ENCODE results near the gene CAMKK1.

Gene CAMKK1

DNA sequence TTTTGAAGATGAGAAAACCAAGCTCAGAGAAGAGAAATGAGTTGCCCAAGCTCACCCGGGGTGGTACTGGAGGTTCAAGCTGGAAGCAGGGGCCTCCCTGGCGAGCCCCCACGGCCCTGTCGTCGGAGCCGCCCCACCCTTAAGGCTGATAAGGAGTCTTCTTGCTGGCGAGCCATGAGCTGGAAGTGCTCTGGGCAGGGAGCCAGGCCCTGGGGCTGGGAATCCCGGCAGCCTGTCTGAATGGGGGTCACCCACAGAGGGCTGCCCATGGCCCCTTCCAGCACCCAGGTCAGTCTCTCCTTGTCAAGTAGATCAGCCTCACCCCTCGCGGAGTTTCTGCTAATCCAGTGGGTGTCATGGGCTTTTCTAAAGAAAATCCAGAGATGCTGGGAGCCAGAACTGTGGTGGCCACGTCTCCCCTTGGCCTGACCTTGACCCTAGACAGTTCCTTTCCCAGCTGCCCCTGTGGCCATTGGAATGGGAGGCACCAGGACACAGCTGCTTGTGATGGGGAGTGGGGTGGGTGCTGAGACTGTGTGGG, 24.6 kb upstream of the CAMKK1 start:
- DNase-seq = no peak

DNA sequence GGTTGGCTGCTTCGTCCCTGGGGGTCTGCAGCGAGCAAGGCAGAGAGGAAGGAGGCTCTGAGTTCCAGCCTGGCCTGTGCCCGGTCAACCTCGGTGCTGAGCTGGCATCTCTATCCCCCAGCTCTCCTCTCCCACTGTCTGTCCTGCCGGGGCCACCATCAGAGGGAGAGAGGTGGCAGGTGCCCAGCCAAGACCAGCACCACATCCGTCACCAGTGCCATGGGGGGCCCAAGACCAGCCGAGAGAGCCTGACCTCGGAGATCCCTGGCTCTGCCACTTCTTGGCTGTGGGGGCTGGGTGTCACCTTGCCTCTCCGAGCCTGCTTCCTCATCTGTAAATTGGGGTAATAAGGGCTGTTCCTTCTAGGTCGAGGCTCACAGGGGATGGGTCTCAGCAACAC, 24.0 kb upstream of the CAMKK1 start:
- no peak for DNase-seq

DNA sequence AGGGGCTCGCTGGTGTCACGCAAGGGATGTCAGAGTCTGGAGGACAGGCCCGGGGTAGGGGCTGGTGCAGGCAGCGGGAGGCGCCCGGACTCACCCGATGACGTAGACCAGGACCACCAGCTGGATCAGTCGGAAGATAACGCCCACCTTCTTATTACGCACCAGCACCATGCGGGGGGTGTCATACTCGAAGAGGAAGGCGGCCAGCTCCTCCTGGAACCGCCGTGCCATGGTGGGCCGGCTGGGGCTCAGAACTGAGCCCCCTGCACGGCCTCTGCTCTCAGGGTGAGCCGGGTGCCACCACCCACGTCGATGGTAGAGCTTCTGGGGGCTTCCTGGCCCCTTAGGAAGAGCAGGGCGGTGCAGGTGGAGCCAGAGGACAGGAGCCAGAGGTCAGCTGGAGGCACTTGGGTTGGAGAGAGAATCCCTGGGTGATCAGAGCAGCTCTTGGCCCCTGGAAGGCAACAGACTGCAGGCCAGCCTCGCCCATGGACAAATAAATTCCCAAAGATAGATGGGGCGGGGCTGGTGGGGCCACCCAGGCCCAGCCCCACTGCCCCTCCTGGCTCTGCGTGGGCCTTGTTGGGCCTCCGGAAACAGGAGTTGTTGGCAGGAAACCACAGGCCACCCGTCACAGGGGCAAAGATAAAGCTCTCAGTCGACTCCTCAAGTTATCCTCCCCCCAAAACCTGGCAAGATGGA, 23.3 kb upstream of the CAMKK1 start, which contains the start of gene P2RX1:
Gene P2RX1, minus strand, starts transcription at position 471 of the 702 bp plus-strand sequence. Its CDS starts 240 bp downstream, at position 231.
- no peak for DNase-seq

DNA sequence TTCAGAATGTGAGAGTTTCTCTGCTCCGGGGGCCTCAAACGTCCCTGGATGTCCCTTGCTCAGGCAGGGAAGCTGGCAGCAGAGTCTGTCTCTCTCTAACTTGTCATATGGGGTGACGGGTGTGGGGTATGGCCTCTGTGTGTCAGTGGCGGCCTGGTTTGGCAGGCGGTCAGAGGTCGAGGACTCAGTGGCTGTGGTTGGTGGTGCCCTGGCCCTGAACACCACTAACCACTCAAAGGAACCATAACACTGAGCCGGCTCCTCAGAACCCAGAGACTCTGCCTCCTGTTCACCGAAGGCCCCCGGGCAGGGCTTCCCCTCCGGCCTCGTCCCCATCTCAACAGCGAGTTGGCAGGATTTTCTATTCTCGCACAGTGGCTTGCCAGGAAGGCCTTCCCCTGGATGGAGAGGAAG, 22.7 kb upstream of the CAMKK1 start:
- no peak for DNase-seq

DNA sequence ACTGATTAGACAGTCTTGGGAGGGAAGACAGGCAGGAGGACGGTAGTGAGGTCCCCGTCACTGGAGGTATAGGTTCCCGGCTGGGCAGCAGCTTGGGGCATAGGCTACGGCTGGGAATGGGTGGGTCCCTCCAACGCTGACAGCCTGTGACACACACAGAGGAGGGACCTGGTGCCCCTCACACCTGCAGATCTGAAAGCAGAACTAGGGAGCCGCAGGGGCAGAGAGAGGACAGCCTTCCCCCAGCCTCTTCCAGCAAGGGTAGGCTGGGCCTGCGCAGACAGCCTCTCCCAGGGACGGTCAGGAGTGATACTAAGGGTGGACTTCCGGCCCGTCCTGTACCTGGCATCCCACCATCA, 21.4 kb upstream of the CAMKK1 start:
- no peak for DNase-seq

DNA sequence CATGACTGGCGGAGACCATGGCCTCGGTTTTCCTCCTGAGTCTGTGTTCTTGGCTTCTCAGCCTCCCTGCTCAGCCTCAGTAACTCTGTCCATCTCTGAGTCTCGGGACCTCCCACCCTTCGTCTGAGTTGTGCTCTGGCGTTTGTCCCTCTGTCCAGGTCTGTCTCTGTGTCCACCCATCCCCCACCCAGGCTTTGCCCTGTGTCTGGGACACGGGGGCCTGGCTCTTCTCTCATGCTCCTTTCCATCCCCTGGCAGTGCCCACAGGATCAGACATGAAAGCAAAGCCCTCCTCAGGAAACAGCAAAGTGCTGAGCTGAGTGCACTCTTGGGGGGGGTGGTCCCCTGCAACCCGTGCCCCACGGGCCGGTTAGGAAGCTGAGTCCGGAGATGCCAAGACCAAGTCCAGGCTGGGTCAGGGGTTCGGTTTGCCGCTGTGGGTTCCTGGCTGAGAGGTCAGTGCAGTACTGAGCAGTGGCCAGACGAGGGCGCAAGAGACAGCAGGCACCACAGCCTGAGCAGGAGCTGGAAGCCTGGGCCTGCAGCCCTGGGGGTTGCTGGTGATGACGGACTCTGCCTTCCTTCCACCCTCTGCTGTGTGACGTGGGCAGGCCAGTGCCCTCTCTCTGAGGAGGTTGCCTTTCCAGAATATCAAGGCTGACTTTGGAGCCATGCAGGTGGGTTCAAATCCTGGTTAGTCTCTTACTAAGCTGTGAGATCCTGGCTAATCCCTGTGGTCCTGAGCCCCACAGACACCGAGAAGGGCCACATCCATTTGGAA, 20.9 kb upstream of the CAMKK1 start:
- DNase-seq = no peak

DNA sequence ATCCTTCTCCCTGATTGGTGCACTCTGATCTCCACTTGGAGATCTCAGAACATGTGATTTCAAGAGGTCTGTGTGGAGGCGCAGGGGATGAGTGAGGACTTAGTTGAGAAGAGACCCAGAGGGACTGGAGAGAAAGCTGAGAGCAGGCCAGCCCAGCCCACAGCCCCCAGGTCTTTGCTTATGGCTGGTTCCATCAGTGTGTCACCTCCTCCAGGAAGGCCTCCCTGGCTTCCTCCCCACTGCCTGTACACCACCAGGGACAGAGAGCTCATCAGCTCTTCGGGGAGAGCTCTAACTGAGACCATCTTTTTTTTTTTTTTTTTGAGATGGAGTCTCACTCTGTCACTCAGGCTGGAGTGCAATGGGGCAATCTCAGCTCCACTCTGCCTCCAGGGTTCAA, 20.0 kb upstream of the CAMKK1 start:
- no peak for DNase-seq

DNA sequence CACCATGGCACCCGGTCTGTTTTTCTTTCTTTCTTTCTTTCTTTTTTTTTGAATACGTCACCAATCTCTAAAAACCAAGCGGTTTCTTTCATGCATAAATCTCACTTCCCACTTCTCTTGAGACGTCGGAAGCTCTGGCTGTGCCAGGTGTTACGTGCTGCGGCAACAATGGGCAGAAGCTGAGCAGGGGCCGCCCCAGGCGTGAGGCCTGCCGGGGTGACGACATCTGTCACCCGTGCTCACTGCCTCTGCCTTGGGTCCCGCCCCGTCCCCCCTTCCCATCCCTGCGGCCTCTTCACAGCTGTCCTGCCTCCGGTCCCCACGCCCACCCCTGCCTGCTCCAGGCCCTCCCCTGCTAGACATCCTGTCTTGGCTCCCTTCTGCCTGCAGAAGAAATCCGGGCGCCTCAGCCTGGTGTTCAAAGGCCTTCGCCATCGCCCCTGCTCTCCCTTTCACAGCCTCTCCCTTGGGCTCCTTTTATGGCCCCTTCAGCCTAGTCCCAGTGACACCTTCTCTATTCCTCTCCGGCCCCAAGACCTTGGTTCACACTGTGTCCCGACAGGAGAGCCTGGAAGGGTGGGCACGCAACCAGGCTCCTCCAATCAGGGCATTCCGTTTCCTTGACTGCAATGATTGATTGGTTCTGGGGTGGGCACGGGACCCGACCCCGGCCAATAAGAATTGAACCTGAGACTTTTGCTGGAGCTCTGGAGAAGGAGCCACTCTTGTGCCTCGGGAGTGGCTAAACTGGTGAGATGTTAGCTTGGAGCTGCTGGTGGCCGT, 18.6 kb upstream of the CAMKK1 start:
- no peak for DNase-seq

DNA sequence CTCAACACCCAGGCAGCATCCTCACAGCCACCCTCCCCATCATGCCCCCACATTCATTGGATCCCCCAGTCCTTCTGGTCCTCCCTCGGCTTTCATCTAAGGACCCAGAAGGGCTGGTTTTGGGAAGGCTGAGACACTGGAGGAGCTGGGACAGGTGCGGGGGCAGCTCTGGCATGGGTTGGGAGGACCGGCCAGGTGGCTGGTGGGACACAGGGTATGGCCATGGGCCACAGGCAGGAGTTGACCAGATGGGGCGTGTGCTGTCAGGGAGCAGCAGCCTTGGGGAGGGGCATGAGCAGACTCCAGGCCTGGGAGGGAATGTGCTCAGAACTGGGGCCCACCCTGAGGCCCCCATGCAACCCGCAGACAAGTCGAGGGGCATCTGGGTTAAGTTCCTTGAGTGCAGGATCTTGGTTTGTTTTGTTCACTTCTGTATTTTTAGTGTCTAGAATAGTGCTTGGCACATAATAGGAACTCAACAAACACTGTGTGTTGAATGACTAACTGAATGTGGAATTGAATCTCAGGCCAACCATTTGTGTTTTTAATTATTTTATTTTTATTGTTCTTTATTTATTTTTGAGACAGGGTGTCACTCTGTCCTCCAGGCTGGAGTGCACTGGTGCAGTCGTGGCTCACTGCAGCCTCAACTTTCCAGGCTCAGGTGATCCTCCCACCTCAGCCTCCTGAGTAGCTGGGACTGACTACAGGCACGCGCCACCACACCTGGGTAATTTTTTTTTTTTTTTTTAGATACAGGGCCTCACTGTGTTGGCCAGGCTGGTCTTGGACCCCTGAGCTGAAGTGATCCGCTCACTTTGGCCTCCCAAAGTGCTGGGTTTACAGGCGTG, 17.8 kb upstream of the CAMKK1 start:
- no peak for DNase-seq

DNA sequence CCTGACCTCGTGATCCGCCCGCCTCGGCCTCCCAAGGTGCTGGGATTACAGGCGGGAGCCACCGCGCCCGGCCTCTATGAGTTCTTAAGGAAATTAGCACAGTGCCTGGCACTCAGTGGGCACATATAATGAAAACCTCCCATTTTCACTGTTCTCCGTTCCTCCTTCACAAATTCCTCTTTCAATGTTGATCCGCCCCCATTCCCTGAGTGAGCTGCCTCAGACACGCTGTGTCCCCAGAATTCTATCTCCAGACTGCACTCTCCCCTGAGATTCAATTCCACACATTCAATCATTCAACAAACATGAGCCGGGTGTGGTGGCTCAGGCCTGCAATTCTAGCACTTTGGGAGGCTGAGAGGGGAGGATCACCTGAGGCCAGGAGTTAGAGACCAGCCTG, 16.4 kb upstream of the CAMKK1 start:
- DNase-seq = no peak

DNA sequence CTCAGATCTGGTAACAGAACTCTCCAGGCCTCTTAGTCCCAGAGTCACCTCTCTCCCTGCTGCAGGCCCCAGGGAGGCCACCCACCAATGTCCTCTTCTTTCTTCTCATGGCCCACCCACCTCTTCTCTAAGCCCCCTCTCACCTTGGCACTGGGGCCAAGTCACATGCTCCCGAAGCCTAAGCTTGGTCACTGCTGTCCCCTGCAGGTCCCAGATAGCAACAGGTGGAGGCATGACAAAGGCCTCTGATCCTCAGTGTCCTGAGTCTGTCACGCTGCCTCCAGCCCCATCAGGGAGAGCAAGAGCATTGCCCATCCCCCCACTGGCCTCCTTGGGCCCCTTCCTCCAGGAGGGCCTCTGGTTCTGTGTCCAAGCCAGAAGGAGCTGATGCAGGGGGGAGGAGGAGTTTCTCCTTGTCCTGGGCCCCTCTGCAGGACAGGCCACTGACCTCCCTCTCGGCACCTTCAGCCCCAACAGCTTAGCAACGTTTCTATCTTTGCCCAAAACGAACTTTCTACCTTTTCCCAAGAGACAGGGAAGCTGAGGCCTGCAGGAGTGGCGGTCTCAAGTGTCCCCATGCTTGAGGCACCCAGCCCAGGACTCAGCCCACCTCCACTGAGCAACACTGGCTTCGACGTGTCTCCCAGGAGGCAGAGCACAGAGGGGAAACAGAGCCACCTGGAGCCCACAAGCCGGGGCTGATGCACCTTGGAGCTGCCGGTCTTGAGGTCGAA, 14.8 kb upstream of the CAMKK1 start:
- no peak for DNase-seq

DNA sequence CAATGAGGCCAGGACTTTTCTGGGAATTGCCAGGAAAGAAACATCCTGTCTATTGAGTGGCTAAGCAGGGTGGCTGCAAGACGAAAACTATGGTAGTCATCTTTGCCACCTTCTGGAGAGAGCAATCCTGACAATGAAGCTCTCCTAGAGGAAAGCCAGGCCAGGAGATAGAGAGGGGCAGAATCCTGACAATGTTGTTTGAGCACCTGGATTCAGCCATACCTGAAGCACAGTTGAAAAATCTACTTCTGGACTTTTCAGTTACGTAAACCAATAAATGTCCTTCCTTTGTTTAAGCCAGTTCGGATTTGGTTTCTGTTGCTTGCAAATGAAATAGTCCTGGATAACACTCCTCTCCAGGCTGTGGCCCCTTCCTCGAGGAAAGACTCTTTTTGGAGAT, 14.0 kb upstream of the CAMKK1 start:
- DNase-seq = no peak

DNA sequence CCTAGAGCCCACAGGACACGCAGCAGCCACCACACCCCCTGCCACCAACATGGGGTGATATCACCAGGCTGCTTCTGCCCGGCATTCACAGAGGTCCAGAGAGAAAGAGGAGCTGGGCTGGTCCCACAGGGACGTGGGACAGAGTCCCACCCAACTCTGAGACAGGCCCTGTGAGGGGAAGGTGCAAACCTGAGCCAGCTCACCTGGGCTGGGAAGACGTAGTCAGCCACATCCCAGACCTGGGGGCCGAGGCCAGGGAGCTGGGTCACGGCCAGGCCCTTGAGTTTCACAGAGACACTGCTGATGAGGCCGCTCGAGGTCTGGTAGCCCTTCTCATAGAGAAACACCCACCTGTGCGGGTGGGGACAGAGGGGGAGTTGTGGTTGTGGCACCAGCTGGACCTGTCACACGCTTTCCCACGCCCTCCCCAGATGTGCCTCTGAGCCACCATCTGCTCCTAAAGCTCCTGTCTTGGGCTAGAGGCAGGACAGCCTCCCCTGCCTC, 12.2 kb upstream of the CAMKK1 start:
- no peak for DNase-seq

DNA sequence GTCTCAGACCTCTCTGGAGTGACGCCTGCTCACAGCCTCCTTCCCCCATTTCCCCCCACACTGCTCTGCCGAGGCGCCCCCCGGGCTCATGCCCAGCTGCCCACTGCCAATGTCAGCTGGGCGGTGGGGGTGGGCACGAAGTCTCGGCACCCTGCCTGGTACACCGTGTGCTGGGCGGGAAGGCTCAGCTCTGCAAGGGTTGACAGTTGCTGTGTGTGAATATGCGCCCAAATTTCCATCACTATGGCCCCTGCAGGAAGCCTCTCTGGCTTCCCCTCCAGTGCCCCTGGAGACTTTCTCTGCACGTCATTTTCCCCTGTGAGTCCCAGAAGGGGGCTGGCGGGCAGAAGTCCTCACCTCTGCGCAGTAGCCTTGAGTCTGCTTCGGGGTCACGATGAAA, 11.6 kb upstream of the CAMKK1 start:
- DNase-seq = no peak

DNA sequence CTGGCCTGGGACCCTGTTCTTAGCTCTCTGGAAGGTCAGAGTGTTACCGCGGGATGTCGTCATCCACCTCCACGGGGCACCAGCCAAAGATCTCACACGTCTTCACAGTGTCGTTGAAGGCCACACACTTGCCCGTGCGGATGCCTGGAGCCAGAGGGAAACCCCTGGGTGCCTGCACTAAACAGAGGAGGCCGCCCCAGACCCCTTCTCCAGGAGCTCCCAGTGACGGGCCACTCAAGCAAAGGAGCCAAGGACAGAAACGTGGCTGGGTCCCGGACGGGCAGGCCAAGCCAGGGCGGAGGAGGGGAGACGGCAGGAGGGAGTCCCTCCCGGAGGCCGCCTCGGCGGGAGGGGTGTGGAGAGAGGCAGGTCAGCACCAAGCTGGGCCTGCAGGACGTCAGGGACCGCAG, 11.0 kb upstream of the CAMKK1 start:
- no peak for DNase-seq

DNA sequence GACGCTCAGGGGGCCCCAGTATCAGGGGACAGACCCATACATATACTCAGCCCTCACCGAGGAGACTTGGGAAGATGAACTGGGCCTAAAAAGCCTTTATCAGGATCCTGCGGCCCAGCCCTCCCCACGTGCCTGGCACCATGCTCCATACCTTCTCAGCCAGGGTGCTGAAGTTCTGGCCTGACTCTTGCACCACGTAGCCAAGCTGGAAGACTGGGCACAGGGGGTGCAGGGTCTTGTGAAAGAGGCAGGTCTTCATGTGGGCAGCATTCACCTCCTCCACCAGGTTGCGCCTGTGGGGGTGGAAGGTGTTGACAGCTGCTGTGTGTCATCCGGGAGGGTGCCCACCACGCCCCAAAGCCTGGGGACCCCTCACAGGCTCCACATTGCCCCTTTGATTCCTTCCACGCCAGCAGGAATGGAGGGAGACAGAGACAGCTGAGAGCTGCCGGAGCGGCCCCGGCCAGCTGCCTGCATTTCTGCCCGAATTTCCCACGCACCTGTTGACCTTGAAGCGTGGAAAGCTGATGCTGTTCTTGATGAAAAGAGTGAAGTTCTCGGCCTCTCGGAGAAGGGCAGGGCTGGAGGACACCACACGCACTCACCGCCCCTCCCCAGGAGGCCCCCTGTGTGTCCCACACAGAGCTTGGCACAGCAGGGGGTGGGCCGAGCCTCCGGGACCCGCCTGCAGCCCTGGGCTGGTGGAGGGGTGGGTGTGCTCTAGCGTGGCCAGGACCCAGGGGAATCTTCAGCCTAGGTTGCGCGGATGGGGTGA, 10.4 kb upstream of the CAMKK1 start:
- no peak for DNase-seq

DNA sequence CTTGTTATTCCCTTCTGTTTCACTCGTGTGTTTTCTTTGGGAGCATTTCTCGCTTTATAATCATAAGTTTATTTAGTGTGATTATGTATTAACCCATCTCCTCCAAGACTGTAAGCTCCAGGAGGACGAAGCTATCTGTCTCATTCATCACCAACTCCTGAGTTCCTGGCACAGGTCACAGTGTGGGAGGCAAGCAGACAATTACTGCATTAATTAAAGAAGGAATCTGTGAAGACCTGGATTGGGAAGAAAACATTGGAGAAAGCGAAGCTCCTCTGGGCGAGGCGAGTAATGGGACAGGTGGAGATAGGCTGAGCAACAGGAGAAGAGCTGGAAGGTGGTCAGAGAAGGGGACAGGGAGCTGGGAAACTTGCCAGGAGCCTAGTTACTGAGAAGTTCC, 7.8 kb upstream of the CAMKK1 start:
- no peak for DNase-seq

DNA sequence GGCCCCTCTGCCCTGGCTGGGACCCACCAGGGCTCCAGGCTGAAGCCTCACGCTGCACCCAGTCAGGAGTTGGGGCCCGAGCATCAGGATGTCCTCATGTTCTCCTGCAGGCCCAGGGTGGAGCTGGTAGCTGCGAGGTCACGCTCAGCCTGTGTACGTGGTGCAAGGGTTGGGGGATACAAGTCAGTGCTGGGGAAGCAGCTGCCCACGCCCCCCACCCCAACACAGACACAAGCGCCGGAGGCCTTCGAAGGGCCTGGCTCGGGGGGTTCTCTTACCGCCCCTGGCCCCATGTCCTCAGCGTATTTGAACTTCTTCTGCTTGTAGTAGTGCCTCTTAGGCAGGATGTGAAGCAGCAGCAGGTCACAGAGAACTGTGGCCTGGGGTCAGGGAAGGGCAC, 4.9 kb upstream of the CAMKK1 start:
- DNase-seq = no peak

DNA sequence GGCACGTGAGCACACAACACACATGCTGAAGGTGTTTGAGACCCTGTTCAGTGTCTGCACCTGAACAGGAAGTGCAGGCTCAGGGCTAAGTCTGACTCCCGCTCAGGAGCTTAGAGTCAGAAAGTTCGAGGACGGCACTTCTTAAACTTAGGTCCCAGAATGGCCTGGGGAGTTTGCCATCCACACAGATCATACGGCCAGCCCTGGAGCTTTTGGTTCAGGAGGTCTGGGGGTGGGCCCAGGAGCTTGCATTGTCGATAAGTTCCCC, 4.0 kb upstream of the CAMKK1 start:
- DNase-seq = no peak

DNA sequence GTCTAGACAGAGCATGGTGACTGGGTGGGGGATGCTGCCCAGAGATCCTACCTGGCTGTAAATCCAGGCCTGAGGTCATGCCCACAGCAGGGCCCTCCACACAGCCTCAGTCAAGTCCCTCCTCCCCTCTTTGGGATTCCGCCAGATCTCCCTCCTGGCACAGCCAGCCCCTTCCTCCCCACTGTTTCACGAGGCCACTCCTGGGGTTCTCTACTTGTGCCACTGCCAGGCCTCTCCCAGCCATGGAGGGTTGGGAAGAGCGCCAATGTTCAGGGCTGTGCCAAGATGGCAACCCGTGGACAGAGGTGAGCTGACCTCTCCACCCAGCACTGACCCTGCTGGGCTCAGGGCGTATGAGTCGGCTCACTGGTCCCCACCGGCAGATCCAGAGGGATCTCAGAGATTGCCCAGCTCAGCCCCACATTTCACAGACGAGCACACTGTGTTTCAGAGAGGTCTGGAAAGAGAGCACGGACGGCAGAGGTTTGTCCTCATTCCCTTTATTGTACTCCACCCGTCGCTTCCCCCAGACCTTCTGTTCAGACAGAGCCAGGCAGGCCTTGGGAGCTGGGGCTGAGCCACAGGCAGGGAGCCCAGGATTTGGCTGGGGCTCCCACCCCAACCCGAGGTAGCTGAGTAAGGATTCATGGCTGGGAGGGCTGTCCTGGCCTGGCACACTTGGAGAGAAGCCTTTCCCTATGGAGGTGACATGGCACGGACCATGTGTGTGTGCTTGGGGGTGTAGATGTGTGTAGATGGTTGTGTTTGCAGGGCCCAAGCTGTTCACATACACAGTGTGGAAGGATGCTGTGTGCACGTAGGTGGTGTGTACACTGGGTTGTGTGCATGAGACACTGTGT, 3.5 kb upstream of the CAMKK1 start:
- no peak for DNase-seq
